NCI-H345 treated with DMSO at 0.1 percent for 48 hours (cell line): ENCODE data around the gene ARID1B.

Experiments
- DNase-seq: peaks from one replicate; lab custom pipeline; 2025; ENCODE audit not compliant: unreplicated experiment; lab: John Stamatoyannopoulos, UW

The ARID1B gene

DNA sequence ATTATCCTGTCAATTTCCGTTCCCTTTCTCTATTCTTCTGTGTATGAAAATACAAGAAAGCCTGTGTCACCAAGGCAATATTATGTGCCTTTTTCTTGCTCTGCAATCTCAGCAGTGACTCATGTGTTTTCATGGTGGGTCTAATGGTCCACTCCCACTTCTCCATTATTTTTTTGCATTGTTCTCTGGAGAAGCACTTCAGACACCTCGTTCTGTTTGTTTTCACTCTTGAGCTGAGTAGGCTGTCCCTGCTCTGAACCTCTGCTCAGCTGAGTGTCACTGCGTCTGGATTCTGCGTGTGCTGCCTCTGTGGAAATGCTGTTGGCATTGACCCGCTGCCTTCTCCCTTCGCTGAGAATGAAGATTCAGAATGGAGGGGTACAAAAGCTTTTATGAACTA lies 315.6 kb downstream of the ARID1B start:
- peak; percentile 84 for DNase-seq

DNA sequence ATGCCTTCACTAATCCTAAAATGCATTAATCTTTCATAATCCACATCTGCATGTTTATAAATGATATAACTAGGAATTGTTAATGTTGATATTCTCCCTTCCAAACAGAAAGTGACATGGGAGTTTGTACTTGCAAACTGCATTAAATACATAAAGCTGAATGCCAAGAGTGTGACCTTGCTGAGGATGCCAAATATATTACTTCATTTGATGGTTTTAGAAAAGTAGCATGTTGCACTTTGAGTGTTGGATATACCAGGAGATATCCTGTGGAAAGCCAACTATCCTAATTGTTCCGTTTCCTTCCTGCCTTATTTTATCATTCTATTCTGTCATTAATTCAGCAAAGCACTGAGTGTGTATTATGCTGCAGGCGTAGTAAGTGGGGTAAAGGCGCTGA lies 316.4 kb downstream of the ARID1B start:
- no peak for DNase-seq

DNA sequence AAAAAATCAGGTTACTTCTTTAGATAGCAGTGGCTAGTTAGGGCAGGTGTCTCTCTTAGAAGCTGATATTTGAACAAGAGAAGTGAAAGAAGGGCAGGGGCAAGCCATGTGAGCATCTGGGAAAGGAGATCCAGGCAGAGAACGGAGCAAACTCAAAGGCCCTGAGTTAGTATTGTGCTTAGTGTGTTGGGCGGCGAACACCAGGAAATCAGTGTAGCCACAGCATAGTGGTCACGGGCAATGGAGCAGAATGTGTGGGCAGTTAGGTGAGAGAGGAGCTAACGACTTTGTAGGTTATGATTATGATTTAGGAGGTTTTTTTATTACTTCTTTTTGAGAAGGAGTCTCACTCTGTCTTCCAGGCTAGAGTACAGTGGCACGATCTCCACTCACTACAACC lies 316.9 kb downstream of the ARID1B start:
- DNase-seq, result no peak

DNA sequence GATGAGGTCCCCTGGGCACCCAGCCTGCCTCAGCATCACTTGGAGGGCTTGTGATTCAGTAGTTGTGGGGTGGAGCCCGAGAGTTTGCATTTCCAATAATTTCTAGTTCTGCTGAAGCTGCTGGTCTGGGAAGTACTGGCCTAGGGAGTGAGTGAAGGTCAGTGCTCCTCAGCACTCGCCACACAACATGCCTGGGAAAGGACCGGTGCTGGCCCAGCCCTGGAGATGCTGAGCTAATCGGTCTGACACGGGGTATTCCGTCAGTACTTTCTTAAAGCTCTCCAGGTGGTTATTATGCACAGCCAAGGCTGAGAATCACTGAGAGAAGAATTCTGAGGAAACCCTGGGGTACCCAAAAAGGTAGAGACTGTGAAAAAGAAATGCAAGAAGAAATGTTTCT lies 317.9 kb downstream of the ARID1B start:
- no peak for DNase-seq

DNA sequence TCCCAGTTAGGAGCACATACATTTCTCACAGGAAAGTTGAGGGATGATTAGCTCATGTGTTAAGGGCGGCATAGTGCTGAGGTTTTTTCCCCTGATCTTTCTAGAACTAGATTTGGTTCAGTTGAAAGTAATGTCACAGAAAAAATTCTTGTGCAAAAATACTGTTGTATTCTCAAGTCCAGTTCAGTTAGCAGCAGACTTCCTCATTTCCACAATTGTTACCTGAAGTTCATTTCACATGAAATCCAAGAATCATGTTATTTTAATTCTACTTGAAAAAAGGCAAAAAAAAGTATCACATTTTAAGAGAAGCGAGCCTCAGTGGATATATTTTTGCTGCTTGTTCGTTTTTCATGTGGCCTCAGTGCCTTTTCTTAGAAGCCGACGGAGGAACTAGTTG lies 318.4 kb downstream of the ARID1B start:
- no peak for DNase-seq

DNA sequence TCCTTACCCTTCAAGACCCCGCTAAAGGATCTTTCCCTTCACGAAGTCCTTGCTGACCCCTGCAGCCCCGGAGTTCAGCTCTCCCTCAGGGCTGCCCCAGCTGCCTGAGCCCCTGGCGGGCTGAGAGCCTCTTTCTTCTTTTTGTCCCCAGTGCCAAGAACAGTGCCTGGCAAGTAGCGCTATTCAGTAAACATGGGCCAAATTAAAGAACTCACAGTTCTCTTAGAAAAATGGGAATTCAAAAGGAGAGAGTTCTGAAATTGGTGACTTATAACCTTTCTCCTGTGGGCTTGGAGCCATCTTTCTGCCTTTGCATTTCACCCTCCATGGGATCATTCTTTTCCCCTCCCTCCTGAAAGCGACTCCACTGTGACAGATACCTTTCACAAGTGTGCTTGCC lies 318.9 kb downstream of the ARID1B start:
- DNase-seq, result no peak

DNA sequence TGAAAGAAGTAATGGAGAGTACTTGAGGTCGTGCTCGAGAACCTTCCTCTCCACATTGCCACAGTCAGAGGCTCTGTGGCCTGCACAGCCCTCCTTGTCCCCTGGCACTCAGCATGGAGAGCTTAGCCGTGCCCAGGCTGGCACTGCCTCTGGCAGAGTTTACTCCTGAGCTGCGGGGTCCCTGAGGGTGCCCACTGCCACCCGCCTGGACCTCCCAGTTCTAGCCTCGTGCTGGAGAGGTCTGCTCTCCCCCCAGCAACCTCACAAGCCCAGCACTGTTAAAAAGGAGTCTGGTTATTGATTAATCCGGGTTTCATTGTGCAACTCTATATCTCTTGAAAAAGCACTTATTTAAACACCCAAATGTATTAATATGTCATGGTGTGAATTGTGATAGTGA lies 319.3 kb downstream of the ARID1B start:
- no peak for DNase-seq

DNA sequence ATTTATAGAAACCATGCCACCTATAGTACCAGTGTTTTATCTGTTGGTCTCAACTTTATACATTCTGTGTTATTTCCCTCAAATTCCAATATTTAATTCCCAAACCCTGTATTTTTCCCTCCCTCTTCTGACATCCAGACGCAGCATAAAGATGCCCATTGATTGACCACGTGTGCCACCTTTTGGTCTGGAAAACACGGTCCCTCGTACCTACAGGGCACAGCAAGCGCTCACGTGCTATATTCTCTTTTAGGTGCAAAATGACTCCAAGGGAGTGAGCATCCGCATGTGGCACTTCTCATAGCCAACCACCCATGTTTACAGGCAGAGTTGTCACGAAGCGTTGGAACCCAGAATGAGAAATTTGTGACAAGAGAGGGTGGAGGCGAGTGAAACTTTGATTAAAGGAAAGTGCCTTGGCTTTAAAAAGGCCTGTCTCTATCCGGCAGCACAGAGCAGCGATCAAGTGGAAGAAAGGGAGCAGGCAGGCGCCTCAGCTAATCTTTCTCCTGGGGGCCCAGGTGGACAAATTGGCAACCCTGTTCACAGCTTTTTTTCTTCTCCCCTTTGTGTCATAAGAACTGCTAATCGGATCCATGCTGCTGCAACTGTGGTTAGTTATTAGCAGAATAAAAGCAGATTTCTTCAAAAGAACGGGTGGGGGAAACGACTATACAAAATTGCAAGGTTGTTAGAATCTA lies 320.2 kb downstream of the ARID1B start:
- DNase-seq, result no peak

DNA sequence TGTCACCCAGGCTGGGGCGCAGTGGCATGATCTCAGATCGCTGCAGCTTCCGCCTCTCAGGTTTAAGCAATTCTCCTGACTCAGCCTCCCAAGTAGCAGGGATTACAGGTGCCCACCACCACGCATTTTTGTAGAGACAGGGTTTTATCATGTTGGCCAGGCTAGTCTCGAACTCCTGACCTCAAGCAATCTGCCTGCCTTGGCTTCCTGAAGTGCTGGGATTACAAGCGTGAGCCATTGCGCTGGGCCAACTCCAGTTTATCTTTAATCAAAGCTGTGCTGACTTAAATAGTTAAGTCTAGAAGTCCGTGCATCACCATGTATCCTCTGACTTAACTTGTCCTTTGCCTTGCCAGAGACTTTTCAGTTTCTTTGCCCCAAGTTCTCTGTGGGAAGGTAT lies 321.8 kb downstream of the ARID1B start:
- DNase-seq, result no peak

DNA sequence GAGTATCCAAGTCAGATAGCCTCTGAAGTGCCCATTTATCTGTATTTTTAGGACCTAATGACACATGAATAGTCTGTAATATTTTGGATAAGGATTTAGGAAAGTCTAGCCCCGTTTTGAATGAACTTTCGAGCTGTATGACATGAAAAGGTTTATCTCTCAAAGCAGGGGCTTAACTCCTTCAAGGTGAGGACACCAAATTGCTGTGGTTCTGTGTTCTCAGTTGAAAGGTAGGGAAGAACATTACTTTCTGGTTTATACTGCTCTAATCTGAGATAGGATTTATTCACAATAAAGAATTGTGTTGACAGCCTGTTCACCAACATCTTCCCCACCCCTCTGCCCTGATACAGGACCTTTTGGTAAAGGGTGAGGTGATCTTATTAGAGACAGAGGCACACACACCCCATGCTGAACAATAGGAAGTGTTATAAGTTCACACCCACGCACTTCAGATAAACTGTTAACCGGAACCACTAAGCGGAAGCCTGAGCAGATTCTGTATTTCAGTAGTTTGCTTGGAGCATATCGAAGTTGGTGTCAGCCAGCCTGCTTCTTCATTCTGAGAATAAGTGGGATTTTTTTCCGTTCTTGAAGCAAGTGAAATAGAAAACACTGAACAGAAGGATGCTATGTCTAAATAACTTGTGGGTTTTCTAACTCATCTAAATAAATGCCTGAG lies 322.9 kb downstream of the ARID1B start:
- DNase-seq, result no peak

DNA sequence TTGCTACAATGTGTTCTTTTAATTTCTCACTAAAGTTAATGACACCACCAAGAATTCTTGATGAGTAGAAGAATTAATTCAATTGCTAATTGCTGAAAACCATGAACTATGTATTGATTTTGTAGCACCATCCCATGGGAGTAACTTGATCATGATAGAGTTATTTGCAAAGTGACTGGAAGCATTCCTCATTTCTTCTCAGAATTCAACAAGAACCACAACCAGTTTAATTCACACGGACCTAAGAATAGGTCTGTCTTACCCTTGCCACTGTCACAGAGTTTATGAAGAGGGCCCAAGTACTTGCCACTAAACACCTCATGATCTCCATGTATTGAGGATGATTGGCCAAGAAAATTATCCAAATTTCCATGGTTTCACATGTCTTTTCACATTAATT lies 324.0 kb downstream of the ARID1B start:
- DNase-seq, result no peak

DNA sequence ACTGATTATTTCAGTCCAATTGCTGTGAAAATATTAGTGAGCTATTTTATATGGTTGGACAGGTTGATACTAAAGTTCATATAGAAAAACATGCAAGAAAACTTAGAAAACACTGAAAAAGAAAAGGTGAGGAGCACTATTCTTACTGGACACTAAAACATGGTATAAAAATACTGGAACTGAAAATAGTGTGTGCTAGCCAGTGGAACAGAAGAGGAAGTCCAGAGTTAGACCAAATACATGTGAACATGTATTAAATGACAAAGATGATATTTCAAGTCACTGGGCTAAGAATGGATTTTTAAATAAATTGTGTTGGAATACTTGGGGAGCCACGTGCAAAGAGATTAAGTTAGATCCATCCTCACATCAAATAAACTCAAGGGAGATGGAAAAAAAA lies 327.6 kb downstream of the ARID1B start:
- DNase-seq, result no peak

DNA sequence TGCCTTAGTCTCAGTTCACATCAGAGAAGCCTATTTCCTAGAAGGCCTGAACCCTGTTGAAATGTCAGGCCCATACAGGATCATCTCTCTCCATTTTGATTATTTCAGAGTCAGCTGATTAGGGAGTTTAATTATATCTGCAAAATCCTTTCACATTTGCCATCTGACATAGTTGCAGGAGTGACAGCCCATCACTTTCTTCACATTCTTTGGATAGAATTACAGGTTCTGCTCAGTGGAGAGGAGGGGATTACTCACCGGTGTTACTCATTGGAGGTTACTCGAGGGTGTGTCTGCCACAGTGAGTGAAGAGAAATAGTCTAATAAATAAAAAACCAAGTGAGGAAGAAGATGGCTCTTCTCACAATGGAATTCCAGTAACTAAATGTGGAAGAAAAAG lies 329.3 kb downstream of the ARID1B start:
- DNase-seq, result no peak

DNA sequence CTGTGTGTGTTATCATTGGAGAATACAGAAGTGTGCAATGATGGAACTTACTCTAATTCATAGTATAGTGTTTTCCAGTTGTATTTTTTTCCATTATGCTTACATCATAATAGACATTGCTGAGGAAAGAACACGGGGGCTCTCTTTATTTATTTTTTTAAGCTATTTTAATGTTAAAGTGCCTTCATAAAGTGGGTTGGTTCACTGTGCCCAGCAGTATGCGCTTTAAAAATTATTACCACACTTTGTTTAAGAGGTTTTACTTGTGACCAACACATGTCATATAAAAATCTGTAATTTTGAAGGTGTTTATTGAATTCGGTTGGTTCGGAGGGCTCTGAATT lies 330.4 kb downstream of the ARID1B start:
- no peak for DNase-seq

DNA sequence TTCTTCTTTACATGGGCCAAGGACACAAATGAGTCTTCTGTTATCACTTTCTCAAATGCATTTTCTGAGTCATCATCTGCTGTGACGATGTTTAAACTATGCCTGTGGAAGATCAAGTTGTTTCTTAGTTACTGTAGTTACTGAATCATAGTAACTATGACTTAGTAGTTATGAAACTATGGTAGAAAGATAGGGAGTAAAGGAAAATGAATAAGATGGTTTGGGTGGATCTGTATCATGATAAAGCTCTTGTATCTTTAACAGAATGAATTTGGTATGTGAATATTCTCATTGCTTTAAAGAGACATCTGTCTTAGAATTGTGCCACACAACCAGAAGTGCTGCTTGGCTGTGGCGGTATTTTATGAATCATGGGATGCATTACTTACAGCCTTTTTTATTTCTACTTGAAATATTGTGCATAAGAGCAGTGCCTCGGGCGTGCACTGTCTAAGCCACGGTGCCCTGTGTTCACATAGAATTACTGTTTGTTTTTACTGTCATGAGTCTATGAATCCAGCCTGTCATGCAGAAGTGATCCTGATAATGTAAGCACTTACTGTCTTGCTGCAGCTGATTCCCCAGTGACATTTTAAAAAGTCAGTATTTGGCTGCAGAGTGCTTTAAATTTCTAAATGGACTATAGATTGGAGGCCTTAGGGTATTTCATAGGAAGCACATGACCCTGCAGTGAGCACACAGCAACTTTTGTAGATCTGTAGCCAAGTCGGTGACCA lies 330.9 kb downstream of the ARID1B start:
- DNase-seq, result peak; percentile 15

DNA sequence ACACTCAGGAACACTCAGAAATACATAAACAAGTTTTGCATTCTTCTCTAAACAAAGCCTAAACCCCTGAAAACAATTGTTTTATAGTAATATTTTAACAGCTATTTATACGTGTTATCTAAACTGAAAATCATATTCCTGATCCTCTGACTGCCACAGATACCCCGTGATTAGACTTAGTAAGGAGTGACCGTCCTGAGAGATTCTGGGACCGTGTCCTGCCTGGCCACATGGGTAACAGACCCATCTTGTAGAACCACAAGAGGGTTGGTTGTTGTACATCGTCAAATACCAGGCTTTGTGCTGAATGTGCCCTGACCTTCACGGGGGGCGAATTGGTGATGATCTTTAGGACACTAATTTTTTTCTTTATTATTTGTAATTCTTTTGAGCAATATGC lies 331.7 kb downstream of the ARID1B start:
- no peak for DNase-seq

DNA sequence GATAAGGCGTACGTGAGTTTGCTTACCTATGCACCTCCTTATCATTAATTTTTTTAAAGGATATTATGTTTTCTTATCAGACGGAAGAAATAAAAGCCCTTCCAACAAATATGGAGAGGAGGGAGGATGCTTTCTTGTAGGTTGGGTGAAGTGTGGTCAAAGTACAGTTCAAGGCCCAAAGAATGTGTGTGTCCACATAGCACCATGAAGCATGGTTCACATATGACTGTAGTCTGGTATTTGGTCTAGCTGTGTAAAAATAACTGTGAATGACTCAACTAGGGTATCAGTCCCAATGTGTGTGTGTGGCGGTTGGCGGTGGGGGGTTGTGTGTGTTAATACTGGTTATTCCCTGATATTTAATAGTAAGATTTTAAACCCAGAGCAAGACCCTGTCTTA lies 333.4 kb downstream of the ARID1B start:
- no peak for DNase-seq

DNA sequence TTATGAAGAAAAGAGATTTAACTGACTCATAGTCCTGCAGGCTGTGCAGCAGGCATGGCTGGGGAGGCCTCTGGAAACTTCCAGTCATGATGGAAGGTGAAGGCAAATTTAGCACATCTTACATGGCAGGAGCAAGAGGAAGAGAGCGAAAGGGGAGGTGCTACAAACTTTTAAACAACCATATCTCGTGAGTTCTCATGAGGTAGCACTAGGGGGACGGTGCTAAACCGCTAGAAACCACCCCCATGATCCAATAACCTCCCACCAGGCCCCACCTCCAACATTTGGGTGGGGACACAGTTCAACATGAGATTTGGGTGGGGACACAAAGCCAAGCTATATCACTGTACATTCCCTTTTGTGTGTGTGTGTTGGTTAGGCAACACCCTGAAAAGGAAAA lies 336.2 kb downstream of the ARID1B start:
- DNase-seq, result no peak

DNA sequence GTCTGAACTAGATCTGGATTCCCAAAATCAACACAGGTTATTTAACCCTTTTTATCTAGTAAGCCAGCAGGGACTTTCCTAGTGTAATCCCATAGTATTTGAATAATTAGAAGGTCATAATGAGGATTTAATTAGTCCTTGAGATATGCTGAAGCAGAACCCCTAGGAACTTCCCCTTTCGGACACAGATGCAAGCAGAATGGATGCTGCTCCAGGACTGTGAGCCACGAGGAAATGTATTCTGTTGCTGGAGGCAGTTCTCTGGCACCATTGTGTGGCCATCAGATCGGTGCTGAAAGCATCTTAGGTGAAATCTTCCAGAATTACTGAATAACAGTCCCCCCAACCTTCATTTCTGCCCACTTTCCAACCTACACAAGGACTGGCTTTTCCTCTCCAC lies 339.2 kb downstream of the ARID1B start:
- no peak for DNase-seq

DNA sequence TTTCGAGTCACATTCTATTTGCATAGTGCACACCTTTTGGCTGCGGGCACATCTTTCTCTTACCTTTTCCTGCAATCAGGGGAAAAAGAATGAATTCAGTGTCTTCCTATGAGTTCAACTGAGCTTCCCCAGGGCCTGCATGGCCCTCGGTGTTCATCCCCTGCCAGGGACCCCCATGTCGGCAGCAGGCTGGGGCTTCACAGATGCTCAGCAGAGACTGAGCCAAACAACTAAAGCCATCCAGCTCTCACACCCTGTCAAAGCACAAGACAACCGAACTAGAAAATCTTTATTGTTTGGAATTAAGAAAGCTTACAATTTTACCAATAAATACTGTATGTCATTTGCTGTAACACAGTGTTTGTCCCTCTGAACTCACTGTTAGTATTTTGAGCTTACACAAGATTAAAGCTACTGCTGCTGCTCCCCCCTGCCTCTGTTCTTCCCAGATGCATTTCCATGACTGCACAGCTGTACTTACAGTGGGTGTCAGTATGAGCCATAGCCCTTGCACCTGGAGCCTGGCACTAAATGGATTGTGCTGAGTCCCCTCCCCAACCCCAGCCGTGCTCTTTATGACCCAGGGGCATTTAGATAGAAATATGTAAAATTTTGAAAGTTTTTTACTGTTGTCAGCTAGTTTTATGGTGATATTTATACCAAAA lies 340.4 kb downstream of the ARID1B start:
- DNase-seq, result no peak

DNA sequence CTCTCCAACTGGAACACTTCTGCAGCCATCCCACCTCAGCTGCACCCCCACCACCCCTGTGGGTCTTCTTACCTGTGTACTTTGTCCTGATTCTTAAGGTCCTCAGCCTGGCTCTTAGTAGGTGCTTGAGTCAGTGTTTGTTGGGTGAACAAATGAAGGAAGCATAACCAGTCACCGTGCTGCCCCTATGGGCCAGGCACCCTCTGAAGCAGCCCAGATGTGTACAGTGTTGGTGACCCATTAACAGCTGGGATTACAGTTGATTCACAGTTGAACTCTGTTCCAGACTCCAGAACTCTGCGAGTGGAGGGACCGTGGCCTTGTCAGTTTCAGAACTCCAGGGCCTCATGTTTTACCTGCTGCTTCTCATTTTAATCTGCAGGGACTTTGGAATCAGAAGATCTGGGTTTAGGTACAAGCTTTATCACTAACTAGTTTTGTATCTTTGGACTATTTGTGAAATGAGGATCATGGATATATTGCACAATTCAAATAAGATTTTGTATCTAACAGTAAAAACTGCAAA lies 342.4 kb downstream of the ARID1B start:
- no peak for DNase-seq
